ENCODE data around the gene C19orf85.
A peak's percentile ranks its signal among the peaks of the same experiment; 100 is the strongest.

Gene C19orf85

GRCh38 chr19:55456347-55456746, 8.2 kb downstream of the C19orf85 start:
- H3K4me3 ChIP-seq (replicated peaks; ENCODE audit: low read depth, low read length), result no peak overlapping the region
- no peak for TF ChIP-seq CTCF (IDR thresholded peaks at IDR 0.05; ENCODE audit: low read depth, low read length, missing control alignments)
- no peak for DNase-seq (ENCODE audit: extremely low read depth, low read depth)

- TF ChIP-seq CTCF (IDR thresholded peaks at IDR 0.05; ENCODE audit: low read depth, low read length, missing control alignments), result no peak
- no peak overlapping the region for H3K4me3 ChIP-seq (replicated peaks; ENCODE audit: low read depth, low read length)
- DNase-seq (ENCODE audit: extremely low read depth, low read depth), result no peak
Measured at GRCh38 chr19:55455576-55456235, 8.8 kb downstream of the C19orf85 start.

GRCh38 chr19:55454787-55455243, 9.7 kb downstream of the C19orf85 start:
- no peak for DNase-seq (ENCODE audit: extremely low read depth, low read depth)
- peak; percentile 75 for TF ChIP-seq CTCF (IDR thresholded peaks at IDR 0.05; ENCODE audit: low read depth, low read length, missing control alignments)
- H3K4me3 ChIP-seq (replicated peaks; ENCODE audit: low read depth, low read length), result no peak overlapping the region

- no peak for DNase-seq (ENCODE audit: extremely low read depth, low read depth)
- H3K4me3 ChIP-seq (replicated peaks; ENCODE audit: low read depth, low read length), result no peak overlapping the region
- TF ChIP-seq CTCF (IDR thresholded peaks at IDR 0.05; ENCODE audit: low read depth, low read length, missing control alignments), result no peak
Measured at GRCh38 chr19:55453511-55454260, 10.9 kb downstream of the C19orf85 start.

GRCh38 chr19:55452749-55453346, 11.7 kb downstream of the C19orf85 start:
- no peak for TF ChIP-seq CTCF (IDR thresholded peaks at IDR 0.05; ENCODE audit: low read depth, low read length, missing control alignments)
- no peak overlapping the region for H3K4me3 ChIP-seq (replicated peaks; ENCODE audit: low read depth, low read length)
- DNase-seq (ENCODE audit: extremely low read depth, low read depth), result peak; percentile 40

- DNase-seq (ENCODE audit: extremely low read depth, low read depth), result no peak
- no peak for TF ChIP-seq CTCF (IDR thresholded peaks at IDR 0.05; ENCODE audit: low read depth, low read length, missing control alignments)
- H3K4me3 ChIP-seq (replicated peaks; ENCODE audit: low read depth, low read length), result no peak overlapping the region
Measured at GRCh38 chr19:55451965-55452748, 12.4 kb downstream of the C19orf85 start.
